ENCODE measurements around the gene TMA7B. TPM values are rescaled to one million over a fixed set of nuclear protein-coding genes. Genes with fewer than 3 reads are reported as not detected.

TMA7B gene
- total and polyA plus RNA-seq, 2 of the 4 experiments (the other 2 are of a cell fraction) = not detected

DNA sequence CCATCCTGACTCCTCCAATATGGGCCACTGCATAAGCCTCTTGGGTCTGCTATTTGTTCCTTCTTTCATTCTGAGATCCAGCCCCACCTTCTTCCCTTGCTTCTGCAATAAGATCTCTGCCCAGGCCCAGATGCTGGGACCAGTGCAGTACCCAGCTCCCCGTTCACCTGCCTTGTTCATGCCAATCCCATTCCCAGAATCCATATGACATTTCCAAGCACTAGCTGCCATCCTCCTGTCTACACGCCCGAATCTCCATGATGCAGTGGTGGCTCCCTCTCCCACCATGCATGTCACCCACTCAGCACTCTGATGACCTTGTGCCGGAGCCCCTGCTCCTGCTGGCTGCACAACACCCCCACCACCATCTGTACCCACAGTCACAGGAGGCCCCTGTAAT, 23.1 kb downstream of the TMA7B start:
- CTCF ChIA-PET = interaction anchor here (1.0 kb wide), 1 partner anchor 41 kb away, joined by 4 read pairs; no protein-coding TSS in a partner anchor
- dilution Hi-C loops (cut with HindIII; ENCODE audit: low sequenced_read_pairs, unreplicated experiment) = no loop called here
- H2BK5ac ChIP-seq (ENCODE audit: low read depth, low read length, poor library complexity, severe bottlenecking) = no peak overlapping the region
- H3K9me1 ChIP-seq (ENCODE audit: insufficient read depth, low read length) = no peaks in the 10 kb centered on the region
- in situ Hi-C loops (cut with MboI; ENCODE audit: low sequenced_read_pairs) = no loop called here
- no peak overlapping the region for H2AFZ ChIP-seq (replicated peaks; ENCODE audit: low read length, poor library complexity)
- DNase-seq = no peak
- POLR2A ChIA-PET (ENCODE audit: unreplicated experiment) = no interaction called here
- no peak overlapping the region for H2AK9ac ChIP-seq (replicated peaks; ENCODE audit: low read depth, low read length, poor library complexity)
- no peak overlapping the region for H4K8ac ChIP-seq (ENCODE audit: low read depth in 2 of 2, low read length in 2 of 2)
- TF ChIP-seq CHD1 (IDR thresholded peaks at IDR 0.05; ENCODE audit: low read depth, low read length) (no peak), POLR2A (IDR thresholded peaks at IDR 0.05; ENCODE audit: low read depth, low read length) (no peak), SMC3 (IDR thresholded peaks at IDR 0.05; ENCODE audit: low read depth, low read length) (no peak), MXI1 (IDR thresholded peaks at IDR 0.05; ENCODE audit: borderline replicate concordance, low read depth, low read length) (no peak), RFX5 (IDR thresholded peaks at IDR 0.05; ENCODE audit: low read depth, low read length) (no peak), NFE2L2 (IDR thresholded peaks at IDR 0.05; ENCODE audit: low read depth, low read length) (no peak), BHLHE40 (IDR thresholded peaks at IDR 0.05; ENCODE audit: low read depth, low read length) (no peak), CEBPB (IDR thresholded peaks at IDR 0.05; ENCODE audit: low read depth, low read length) (no peak)
- TF ChIP-seq, protein P1, sequence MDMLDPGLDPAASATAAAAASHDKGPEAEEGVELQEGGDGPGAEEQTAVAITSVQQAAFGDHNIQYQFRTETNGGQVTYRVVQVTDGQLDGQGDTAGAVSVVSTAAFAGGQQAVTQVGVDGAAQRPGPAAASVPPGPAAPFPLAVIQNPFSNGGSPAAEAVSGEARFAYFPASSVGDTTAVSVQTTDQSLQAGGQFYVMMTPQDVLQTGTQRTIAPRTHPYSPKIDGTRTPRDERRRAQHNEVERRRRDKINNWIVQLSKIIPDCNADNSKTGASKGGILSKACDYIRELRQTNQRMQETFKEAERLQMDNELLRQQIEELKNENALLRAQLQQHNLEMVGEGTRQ (IDR thresholded peaks at IDR 0.05; ENCODE audit: low read depth, low read length) = no peak
- H3K18ac ChIP-seq (ENCODE audit: low read depth, low read length) = no peak overlapping the region
- H3K4me2 ChIP-seq (ENCODE audit: low read depth, low read length) = no peak overlapping the region
- H3K14ac ChIP-seq (replicated peaks; ENCODE audit: low read depth, low read length) = no peak overlapping the region
- no peak overlapping the region for H2AK5ac ChIP-seq (ENCODE audit: low read depth, low read length)
- no peak overlapping the region for H3K4me3 ChIP-seq (ENCODE audit: insufficient read depth, low read depth, low read length)
- H4K20me1 ChIP-seq (ENCODE audit: insufficient read depth, low read length) = no peaks in the 10 kb centered on the region
- no peaks in the 10 kb centered on the region for H3K9me3 ChIP-seq (ENCODE audit: control insufficient read depth, insufficient read depth, low read length)
- H4K5ac ChIP-seq (ENCODE audit: low read depth, low read length) = no peak overlapping the region
- H2BK15ac ChIP-seq (ENCODE audit: low read depth, low read length) = no peak overlapping the region
- no peak overlapping the region for H3K9ac ChIP-seq (ENCODE audit: low read depth, low read length)
- peaks cover 57% of the 10 kb centered on the region for H3K27me3 ChIP-seq (ENCODE audit: control insufficient read depth, insufficient read depth, low read length)
- H4K91ac ChIP-seq (ENCODE audit: insufficient read depth, low read depth, low read length) = no peak overlapping the region
- H3K56ac ChIP-seq (ENCODE audit: extremely low read depth, insufficient read depth, low read length) = no peak overlapping the region
- no peak for ATAC-seq (ENCODE audit: low read depth)
- BruUV-seq (replicated peaks) = no TSS peak
- H3K23ac ChIP-seq (ENCODE audit: low read depth, low read length) = no peak overlapping the region
- H3K27ac ChIP-seq (ENCODE audit: insufficient read depth, low read length) = no peak overlapping the region
- H3K4ac ChIP-seq (ENCODE audit: low read depth, low read length) = no peak overlapping the region
- 64% methylated on average over 4 of the region's 4 CpGs; no CpG with 5 or more reads in 1 of the 2 experiments for WGBS, 2 experiments (ENCODE audit: extremely low coverage in 2 of 2, insufficient read length in 1 of 2)
- intact Hi-C loops (cut with micrococcal nuclease) = no loop called here
- H3K4me1 ChIP-seq (ENCODE audit: control insufficient read depth, insufficient read depth, low read length) = no peaks in the 10 kb centered on the region
- no peak overlapping the region for H2BK20ac ChIP-seq (ENCODE audit: low read depth, low read length)
- no peaks in the 10 kb centered on the region for H3K36me3 ChIP-seq (ENCODE audit: control insufficient read depth, insufficient read depth, low read length)
- H2BK120ac ChIP-seq (ENCODE audit: low read depth, low read length) = no peak overlapping the region
- H3K79me1 ChIP-seq (ENCODE audit: low read depth in 1 of 2, low read length in 2 of 2) = no peaks in the 10 kb centered on the region
